Measurements from ENCODE around the gene HSD17B4. TPM values are rescaled to one million over a fixed set of nuclear protein-coding genes. Genes with fewer than 3 reads are reported as not detected.

The HSD17B4 gene
- total and polyA plus RNA-seq, 9 of the 15 experiments (the other 6 are each of a cell fraction or from before 2014, with no cell fraction given): 50.6 to 187 (median 94.6) TPM

GRCh38 chr5:119541716-119542115, 89.4 kb downstream of the HSD17B4 start (continued):
- no peak for TF ChIP-seq HINFP (tag; conservative IDR thresholded peaks at IDR 0.05; ENCODE audit: low read depth)

- FAIRE-seq: no peak
- Histone ChIP-seq H3K9me1 (ENCODE audit: control insufficient read depth, insufficient read depth, low read length) (no peaks in the 10 kb centered on the region), H3K79me2 (ENCODE audit: control insufficient read depth, insufficient read depth, low read length) (no peaks in the 10 kb centered on the region), H2AFZ (ENCODE audit: low read depth, low read length) (no peak overlapping the region), H3K4me2 (ENCODE audit: insufficient read depth, low read length) (no peak overlapping the region), H3K36me3 (ENCODE audit: control insufficient read depth, insufficient read depth, low read length) (no peaks in the 10 kb centered on the region), H3K27me3 (ENCODE audit: control insufficient read depth in 2 of 2, insufficient read depth in 2 of 2, low read length in 2 of 2) (no peaks in the 10 kb centered on the region), H3K27ac (ENCODE audit: extremely low read depth, low read depth, low read length) (no peak overlapping the region), H3K9ac (ENCODE audit: insufficient read depth in 1 of 2, low read depth in 2 of 2, low read length in 2 of 2) (no peak overlapping the region), H3K4me3 (no peak overlapping the region), H3K9me3 (replicated peaks; ENCODE audit: control insufficient read depth, insufficient read depth, low read depth, low read length) (no peaks in the 10 kb centered on the region), H3K4me1 (replicated peaks in 1 of 2; ENCODE audit: control insufficient read depth in 2 of 2, insufficient read depth in 2 of 2, low read length in 2 of 2) (no peaks in the 10 kb centered on the region), H4K20me1 (replicated peaks; ENCODE audit: control insufficient read depth, insufficient read depth, low read length) (no peaks in the 10 kb centered on the region)
- intact Hi-C loops (cut with micrococcal nuclease) (no loop called here), in situ Hi-C loops (cut with MboI) (no loop called here)
- ATAC-seq: no peak
- WGBS (ENCODE audit: insufficient coverage, low coverage, missing lambda C conversion rate): 3% methylated on average over 4 of the region's 4 CpGs
- DNase-seq (ENCODE audit: extremely low read depth in 1 of 4, low spot score in 3 of 4): no peak
- no TSS peak for BruUV-seq (replicated peaks)
- TF ChIP-seq FOS (IDR thresholded peaks at IDR 0.05; ENCODE audit: extremely low read depth, insufficient read length) (no peak), SOX6 (IDR thresholded peaks at IDR 0.05) (no peak), ZNF146 (CRISPR knock-in tag; IDR thresholded peaks at IDR 0.05; ENCODE audit: unreplicated experiment) (peak; percentile 71)
- POLR2A ChIA-PET: interaction anchor here (0.8 kb wide), 1 partner anchor 9 kb away, joined by 3 read pairs; no protein-coding TSS in a partner anchor
- CTCF ChIA-PET (ENCODE audit: low intra/inter-chr PET ratio): no interaction called here
Observed at GRCh38 chr5:119551819-119552218, 99.5 kb downstream of the HSD17B4 start.
